Kidney (tissue), 14 donors: ENCODE measurements around the gene NSD1. TPM values are rescaled to one million over a fixed set of nuclear protein-coding genes. Genes with fewer than 3 reads are reported as not detected.

ENCODE experiments used
- DNase-seq, 5 donors: peaks; one replicate each; pipeline ENCODE4 v3.0.0-alpha.2; 2013 to 2020
- FAIRE-seq: peaks from 2 replicates; lab custom pipeline; 2012; peaks lifted over from hg19 to GRCh38; lab: Jason Lieb, UNC
- H3K27ac ChIP-seq, 2 donors: one replicate each; pipeline ENCODE4 v1.7.0; 2013; ENCODE audit warnings: low read depth in 2 of 2, low read length in 2 of 2, inconsistent platforms in 1 of 2
- H3K27me3 ChIP-seq: one replicate; pipeline ENCODE4 v1.7.1; 2013; ENCODE audit warnings: low read length, inconsistent platforms; ENCODE audit not compliant: control insufficient read depth, insufficient read depth
- H3K36me3 ChIP-seq, 3 donors: one replicate each; pipeline versions ENCODE4 v1.7.0 to v1.7.1; 2013; ENCODE audit warnings: low read length in 3 of 3, control low read depth in 1 of 3, inconsistent platforms in 1 of 3; ENCODE audit not compliant: insufficient read depth in 3 of 3, control insufficient read depth in 2 of 3
- H3K4me1 ChIP-seq, 3 donors: one replicate each; pipeline versions ENCODE4 v1.7.0 to v1.7.1; 2013; ENCODE audit warnings: low read length in 3 of 3, inconsistent platforms in 1 of 3, low read depth in 1 of 3; ENCODE audit not compliant: control insufficient read depth in 2 of 3, insufficient read depth in 2 of 3
- H3K4me3 ChIP-seq, 3 donors: one replicate each; pipeline versions ENCODE4 v1.7.0 to v1.8.1; 2013; ENCODE audit warnings: low read length in 3 of 3, control low read depth in 1 of 3, inconsistent platforms in 1 of 3
- H3K9ac ChIP-seq, 3 donors: one replicate each; pipeline versions ENCODE4 v1.7.0 to v1.7.1; 2013; ENCODE audit warnings: low read length in 3 of 3, control low read depth in 1 of 3, inconsistent platforms in 1 of 3
- H3K9me3 ChIP-seq, 3 donors: one replicate each; pipeline versions ENCODE4 v1.7.0 to v1.7.1; 2013; ENCODE audit warnings: low read length in 3 of 3, control low read depth in 1 of 3, inconsistent platforms in 1 of 3; ENCODE audit not compliant: control insufficient read depth in 2 of 3, insufficient read depth in 1 of 3
- intact Hi-C: fragments of 100-400 bp; cut with DNase I; formaldehyde crosslinking; loops from one replicate; pipeline ENCODE4 v1.11.1; 2022
- polyA plus RNA-seq: library from polyadenylated mRNA; stranded (reverse); fragments of 350-450 nt; fragmentation: Illumina TruSeq; extraction: RNeasy Lipid Tissue Mini Kit (QIAGEN cat#74804); gene quantifications from one replicate; pipeline ENCODE4 v1.2.3, GENCODE V29; 2014; ENCODE audit warnings: low read depth, low replicate concordance; ENCODE audit not compliant: insufficient read depth
- total RNA-seq: library from RNA; stranded (reverse); fragmentation: NEBNext Ultra II Directional; extraction: Animal tissue kit (Norgen Biotek cat#: 25700); gene quantifications from one replicate; pipeline ENCODE4 v1.2.1, GENCODE V29; 2021
- TF ChIP-seq, protein P1 (sequence below): IDR thresholded peaks from 3 replicates; pipeline ENCODE4 v1.5.1; 2012; ENCODE audit warnings: mild to moderate bottlenecking, moderate library complexity, borderline replicate concordance; ENCODE audit not compliant: insufficient read depth; ENCODE audit errors: extremely low read depth
- donor health status: control.
- donor health status: control.
- donor health status: control.
- donor health status: control.
- donor health status: control.
- donor health status: DM: yes; HTN: yes; CAD: no.
- donor health status: Normal renal cell carcinoma (clear cell type).

NSD1 gene
- total and polyA plus RNA-seq, 2 donors from 2014 or later: 6.0 to 99.1 TPM

DNA sequence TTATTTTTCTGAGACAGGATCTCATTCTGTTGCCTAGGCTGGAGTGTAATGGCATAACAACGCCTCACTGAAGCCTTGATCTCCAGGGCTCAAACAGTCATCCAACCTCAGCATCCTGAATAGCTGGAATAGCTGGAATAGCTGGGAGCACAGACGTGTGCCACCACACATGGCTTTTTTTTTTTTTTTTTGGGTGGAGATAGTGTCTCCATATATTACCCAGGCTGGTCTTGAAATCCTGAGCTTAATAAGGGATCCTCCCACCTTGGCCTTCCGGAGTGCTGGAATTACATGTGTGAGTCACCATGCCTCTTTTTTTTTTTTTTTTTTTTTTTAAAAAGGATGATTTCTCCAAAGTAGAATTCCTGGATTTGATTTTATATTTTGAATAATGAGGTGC, 60.7 kb downstream of the NSD1 start:
- TF ChIP-seq, protein P1, sequence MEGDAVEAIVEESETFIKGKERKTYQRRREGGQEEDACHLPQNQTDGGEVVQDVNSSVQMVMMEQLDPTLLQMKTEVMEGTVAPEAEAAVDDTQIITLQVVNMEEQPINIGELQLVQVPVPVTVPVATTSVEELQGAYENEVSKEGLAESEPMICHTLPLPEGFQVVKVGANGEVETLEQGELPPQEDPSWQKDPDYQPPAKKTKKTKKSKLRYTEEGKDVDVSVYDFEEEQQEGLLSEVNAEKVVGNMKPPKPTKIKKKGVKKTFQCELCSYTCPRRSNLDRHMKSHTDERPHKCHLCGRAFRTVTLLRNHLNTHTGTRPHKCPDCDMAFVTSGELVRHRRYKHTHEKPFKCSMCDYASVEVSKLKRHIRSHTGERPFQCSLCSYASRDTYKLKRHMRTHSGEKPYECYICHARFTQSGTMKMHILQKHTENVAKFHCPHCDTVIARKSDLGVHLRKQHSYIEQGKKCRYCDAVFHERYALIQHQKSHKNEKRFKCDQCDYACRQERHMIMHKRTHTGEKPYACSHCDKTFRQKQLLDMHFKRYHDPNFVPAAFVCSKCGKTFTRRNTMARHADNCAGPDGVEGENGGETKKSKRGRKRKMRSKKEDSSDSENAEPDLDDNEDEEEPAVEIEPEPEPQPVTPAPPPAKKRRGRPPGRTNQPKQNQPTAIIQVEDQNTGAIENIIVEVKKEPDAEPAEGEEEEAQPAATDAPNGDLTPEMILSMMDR: no peak
- Histone ChIP-seq H3K9ac (no peak overlapping the region), H3K4me3 (no peak overlapping the region), H3K9me3 (no peaks in the 10 kb centered on the region), H3K4me1 (no peaks in the 10 kb centered on the region), H3K27me3 (no peaks in the 10 kb centered on the region), H3K36me3 (peaks cover 4 to 14% (median 9%) of the 10 kb centered on the region in 3 donors), H3K27ac (no peak overlapping the region)
- DNase-seq (peak in 4 of 5 donors; percentile 11 to 63 (median 24)), FAIRE-seq (no peak)
- intact Hi-C loops: no loop called here

- intact Hi-C loops: no loop called here
- peaks cover 5 to 16% (median 9%) of the 10 kb centered on the region in 3 donors for H3K36me3 ChIP-seq
- no peaks in the 10 kb centered on the region for H3K27me3 ChIP-seq
- DNase-seq: no peak
- H3K4me3 ChIP-seq: no peak overlapping the region
- no peak overlapping the region for H3K27ac ChIP-seq
- H3K9ac ChIP-seq: no peak overlapping the region
- TF ChIP-seq, protein P1: no peak
- no peak for FAIRE-seq
- H3K4me1 ChIP-seq: no peaks in the 10 kb centered on the region
- no peaks in the 10 kb centered on the region for H3K9me3 ChIP-seq
Observed at GRCh38 chr5:177195307-177195952, 61.9 kb downstream of the NSD1 start.

DNA sequence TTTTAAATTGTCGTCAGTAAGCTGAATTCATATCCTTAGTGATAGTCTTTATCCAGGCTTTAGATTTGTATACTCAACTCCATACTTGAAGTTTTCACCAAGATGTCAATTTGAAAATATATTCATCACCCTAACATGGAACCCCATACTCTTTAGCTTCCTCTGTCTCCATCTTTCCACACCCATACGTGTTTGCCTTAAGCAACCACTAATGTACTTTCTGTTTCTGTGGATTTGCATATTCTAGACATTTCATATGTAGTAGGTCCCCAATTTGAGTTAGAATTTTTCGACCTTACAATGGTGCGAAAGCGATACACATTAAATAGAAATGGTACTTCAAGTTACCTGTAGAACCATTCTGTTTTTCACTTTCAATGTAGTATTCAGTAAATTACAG, 65.2 kb downstream of the NSD1 start:
- Histone ChIP-seq H3K9ac (no peak overlapping the region), H3K27me3 (no peaks in the 10 kb centered on the region), H3K27ac (no peak overlapping the region), H3K4me3 (no peak overlapping the region), H3K36me3 (peaks cover 6 to 17% (median 14%) of the 10 kb centered on the region in 3 donors), H3K9me3 (no peaks in the 10 kb centered on the region), H3K4me1 (no peaks in the 10 kb centered on the region)
- FAIRE-seq (no peak), DNase-seq (no peak)
- intact Hi-C loops: no loop called here
- TF ChIP-seq, protein P1: no peak
